ENCODE measurements around the gene ASTN2. TPM values are rescaled to one million over a fixed set of nuclear protein-coding genes. Genes with fewer than 3 reads are reported as not detected.

ASTN2 gene
- total and polyA plus RNA-seq, 2 donors (not counting 3 experiments of a cell fraction or from before 2014, with no cell fraction given) = 1.0 to 1.9 TPM

DNA sequence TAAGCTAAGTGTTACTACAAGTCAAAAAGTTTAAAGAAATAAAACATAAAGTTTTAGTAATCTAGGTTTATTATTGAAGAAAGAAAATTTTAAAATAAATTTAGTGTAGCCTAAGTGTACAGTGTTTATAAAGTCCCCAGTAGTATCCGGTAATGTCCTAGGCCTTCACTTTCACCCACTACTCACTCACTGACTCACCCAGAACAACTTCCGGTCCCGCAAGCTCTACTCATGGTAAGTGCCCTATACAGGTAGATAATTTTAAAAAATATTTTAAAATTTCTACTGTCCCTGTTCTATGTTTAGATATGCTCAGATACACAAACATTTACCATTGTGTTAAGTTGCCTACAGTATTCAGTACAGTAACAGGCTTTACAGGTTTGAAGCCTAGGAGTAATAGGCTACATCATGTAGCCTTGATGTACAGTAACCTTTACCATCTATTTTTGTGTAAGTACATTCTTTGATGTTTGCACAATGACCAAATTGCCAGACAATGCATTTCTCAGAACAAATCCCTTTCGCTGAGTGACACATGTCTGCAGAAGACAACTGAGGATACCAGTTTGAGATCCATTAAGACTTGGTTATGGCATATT lies 474.1 kb downstream of the ASTN2 start:
- DNase-seq (ENCODE audit: low read depth, low spot score) (no peak), FAIRE-seq (no peak)
- no peaks in the 10 kb centered on the region for H3K79me2 ChIP-seq (ENCODE audit: control insufficient read depth, insufficient read depth, low read length)
- CTCF ChIA-PET = no interaction called here
- H3K27ac ChIP-seq (ENCODE audit: insufficient read depth, low read depth, low read length) = no peak overlapping the region
- no peak overlapping the region for H3K4me3 ChIP-seq (replicated peaks in 1 of 3; ENCODE audit: insufficient read depth in 1 of 3, low read depth in 1 of 3, low read length in 3 of 3)
- no peak overlapping the region for H3K9ac ChIP-seq (replicated peaks; ENCODE audit: extremely low read depth, insufficient read depth, low read length)
- TF ChIP-seq, protein P1, sequence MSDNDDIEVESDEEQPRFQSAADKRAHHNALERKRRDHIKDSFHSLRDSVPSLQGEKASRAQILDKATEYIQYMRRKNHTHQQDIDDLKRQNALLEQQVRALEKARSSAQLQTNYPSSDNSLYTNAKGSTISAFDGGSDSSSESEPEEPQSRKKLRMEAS (IDR thresholded peaks at IDR 0.05; ENCODE audit: insufficient read depth, insufficient read length) = no peak
- TF ChIP-seq GATA2 (IDR thresholded peaks at IDR 0.05; ENCODE audit: insufficient read depth, insufficient read length, low read depth, low read length) (no peak), POLR2A (IDR thresholded peaks at IDR 0.05; ENCODE audit: low read depth, low read length) (no peak), POLR2AphosphoS5 (IDR thresholded peaks at IDR 0.05; ENCODE audit: insufficient read depth, low read depth, low read length) (no peak), MYC (IDR thresholded peaks at IDR 0.05; ENCODE audit: low read depth, low read length) (no peak), EZH2 (IDR thresholded peaks at IDR 0.05; ENCODE audit: borderline replicate concordance, low read depth, low read length, severe bottlenecking) (no peak), FOS (IDR thresholded peaks at IDR 0.05; ENCODE audit: borderline replicate concordance, insufficient read depth, low read length) (no peak), JUN (IDR thresholded peaks at IDR 0.05; ENCODE audit: borderline replicate concordance, insufficient read depth, insufficient read length, low read depth) (no peak), CTCF (IDR thresholded peaks at IDR 0.05; ENCODE audit: extremely low read depth in 1 of 2, insufficient read depth in 1 of 2, low read depth in 1 of 2, low read length in 2 of 2) (no peak)
- BruUV-seq (replicated peaks) = no TSS peak
- no peak overlapping the region for H2AFZ ChIP-seq (ENCODE audit: low read depth, low read length)
- no peaks in the 10 kb centered on the region for H3K27me3 ChIP-seq (ENCODE audit: control insufficient read depth in 2 of 2, insufficient read depth in 2 of 2, low read length in 2 of 2)
- H3K9me3 ChIP-seq (replicated peaks; ENCODE audit: control insufficient read depth, insufficient read depth, low read length) = peaks cover 4% of the 10 kb centered on the region
- dilution Hi-C loops (cut with MboI; ENCODE audit: extremely low pct_ligation_motif_present, low sequenced_read_pairs) (no loop called here), intact Hi-C loops (cut with micrococcal nuclease) (no loop called here)
- POLR2A ChIA-PET = no interaction called here
- no peaks in the 10 kb centered on the region for H3K36me3 ChIP-seq (ENCODE audit: control insufficient read depth in 2 of 2, extremely low read depth in 1 of 2, insufficient read depth in 2 of 2, low read length in 2 of 2)
- H3K4me1 ChIP-seq (ENCODE audit: control insufficient read depth, extremely low read depth, insufficient read depth, low read length) = no peaks in the 10 kb centered on the region
- no peak overlapping the region for H3K4me2 ChIP-seq (ENCODE audit: insufficient read depth, low read length)
- no peaks in the 10 kb centered on the region for H3K9me1 ChIP-seq (replicated peaks; ENCODE audit: control insufficient read depth, extremely low read depth, insufficient read depth, low read length)
- no peaks in the 10 kb centered on the region for H4K20me1 ChIP-seq (replicated peaks; ENCODE audit: control insufficient read depth, extremely low read depth, insufficient read depth, low read length)

All from endothelial cell of umbilical vein (primary cell).